Transverse colon (tissue), 3 donors: ENCODE data around the gene PRR20G.

Source experiments
- POLR2A ChIP-seq: fragments of 450-650 bp; IDR thresholded peaks from one replicate; pipeline ENCODE4 v1.6.1; 2016; ENCODE audit warnings: antibody characterized with exemption, mild to moderate bottlenecking, moderate library complexity
- TF ChIP-seq, protein P1 (sequence below), 5 experiments: fragments of 200-600 bp in 3 of 5; fragments of 450-650 bp in 2 of 5; sonication (generic) in 3 of 5; IDR thresholded peaks; 1 replicate in 2 of 5; 2 replicates in 3 of 5; pipeline ENCODE4 v1.5.1; 2016 to 2017; ENCODE audit warnings: antibody characterized with exemption in 5 of 5, inconsistent platforms in 3 of 5, mild to moderate bottlenecking in 2 of 5, moderate library complexity in 1 of 5

GRCh38 chr3:127299276-127299675 lies 11.4 kb upstream of the PRR20G start:
- TF ChIP-seq POLR2A = no peak
- TF ChIP-seq, protein P1, sequence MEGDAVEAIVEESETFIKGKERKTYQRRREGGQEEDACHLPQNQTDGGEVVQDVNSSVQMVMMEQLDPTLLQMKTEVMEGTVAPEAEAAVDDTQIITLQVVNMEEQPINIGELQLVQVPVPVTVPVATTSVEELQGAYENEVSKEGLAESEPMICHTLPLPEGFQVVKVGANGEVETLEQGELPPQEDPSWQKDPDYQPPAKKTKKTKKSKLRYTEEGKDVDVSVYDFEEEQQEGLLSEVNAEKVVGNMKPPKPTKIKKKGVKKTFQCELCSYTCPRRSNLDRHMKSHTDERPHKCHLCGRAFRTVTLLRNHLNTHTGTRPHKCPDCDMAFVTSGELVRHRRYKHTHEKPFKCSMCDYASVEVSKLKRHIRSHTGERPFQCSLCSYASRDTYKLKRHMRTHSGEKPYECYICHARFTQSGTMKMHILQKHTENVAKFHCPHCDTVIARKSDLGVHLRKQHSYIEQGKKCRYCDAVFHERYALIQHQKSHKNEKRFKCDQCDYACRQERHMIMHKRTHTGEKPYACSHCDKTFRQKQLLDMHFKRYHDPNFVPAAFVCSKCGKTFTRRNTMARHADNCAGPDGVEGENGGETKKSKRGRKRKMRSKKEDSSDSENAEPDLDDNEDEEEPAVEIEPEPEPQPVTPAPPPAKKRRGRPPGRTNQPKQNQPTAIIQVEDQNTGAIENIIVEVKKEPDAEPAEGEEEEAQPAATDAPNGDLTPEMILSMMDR (IDR thresholded peaks at IDR 0.05) = no peak
